Choroid plexus epithelial cell (primary cell): ENCODE data around the gene SEC61B.

Source experiments
- DNase-seq: peaks from one replicate; pipeline ENCODE4 v3.0.0-alpha.2; 2010; ENCODE audit warnings: low read depth
- H3K4me3 ChIP-seq: 2 replicates; pipeline ENCODE4 v1.5.1; 2011; ENCODE audit warnings: low read depth, mild to moderate bottlenecking, control low read depth, low read length, moderate library complexity
- TF ChIP-seq, protein P1 (sequence below): conservative IDR thresholded peaks from 2 replicates; pipeline ENCODE4 v1.5.1; 2011; ENCODE audit warnings: low read depth, mild to moderate bottlenecking, control low read depth, inconsistent platforms, low read length, moderate library complexity

The SEC61B gene

DNA sequence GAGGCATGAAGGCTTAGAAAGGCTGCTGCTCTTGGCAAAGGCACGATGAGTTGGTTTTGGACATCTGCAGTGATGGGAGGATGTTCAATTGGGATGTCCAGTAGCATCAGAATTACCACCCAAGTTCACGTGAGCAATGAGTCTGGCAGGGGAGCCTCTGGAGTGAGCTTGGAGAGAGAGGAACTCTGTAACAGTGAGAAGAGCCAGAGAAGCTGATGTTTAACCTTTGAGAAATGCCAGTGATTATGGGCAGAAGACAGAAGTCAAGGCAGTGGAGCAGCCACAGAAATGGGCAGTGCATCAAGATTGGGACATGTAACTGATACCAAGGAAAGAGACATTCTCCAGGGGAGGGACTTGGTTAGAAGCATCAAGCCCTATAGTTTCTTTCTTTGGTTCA lies 39.8 kb downstream of the SEC61B start:
- TF ChIP-seq, protein P1, sequence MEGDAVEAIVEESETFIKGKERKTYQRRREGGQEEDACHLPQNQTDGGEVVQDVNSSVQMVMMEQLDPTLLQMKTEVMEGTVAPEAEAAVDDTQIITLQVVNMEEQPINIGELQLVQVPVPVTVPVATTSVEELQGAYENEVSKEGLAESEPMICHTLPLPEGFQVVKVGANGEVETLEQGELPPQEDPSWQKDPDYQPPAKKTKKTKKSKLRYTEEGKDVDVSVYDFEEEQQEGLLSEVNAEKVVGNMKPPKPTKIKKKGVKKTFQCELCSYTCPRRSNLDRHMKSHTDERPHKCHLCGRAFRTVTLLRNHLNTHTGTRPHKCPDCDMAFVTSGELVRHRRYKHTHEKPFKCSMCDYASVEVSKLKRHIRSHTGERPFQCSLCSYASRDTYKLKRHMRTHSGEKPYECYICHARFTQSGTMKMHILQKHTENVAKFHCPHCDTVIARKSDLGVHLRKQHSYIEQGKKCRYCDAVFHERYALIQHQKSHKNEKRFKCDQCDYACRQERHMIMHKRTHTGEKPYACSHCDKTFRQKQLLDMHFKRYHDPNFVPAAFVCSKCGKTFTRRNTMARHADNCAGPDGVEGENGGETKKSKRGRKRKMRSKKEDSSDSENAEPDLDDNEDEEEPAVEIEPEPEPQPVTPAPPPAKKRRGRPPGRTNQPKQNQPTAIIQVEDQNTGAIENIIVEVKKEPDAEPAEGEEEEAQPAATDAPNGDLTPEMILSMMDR, result no peak
- DNase-seq, result no peak

DNA sequence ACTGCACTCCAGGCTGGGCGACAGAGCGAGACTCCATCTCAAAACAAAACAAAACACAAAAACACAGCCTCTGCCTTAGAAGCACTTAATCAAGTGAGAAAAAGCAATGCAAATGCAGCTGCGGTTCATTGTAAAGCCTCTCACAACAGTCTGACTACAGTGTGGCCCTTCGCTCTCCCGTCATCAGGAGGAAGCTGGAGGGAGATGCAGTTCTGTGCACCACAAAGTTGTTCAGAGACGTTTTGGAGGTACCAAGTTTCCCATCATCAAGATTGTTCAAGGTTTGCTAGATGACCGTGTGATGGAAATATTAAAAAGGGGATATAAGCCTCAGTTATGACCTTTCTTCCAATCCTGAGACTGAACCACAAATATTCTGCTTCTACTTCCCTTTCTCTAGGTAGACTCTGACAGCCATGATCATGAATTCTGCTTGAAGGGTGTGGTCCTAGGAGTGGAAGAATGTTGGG lies 40.9 kb downstream of the SEC61B start:
- DNase-seq, result no peak
- TF ChIP-seq, protein P1, result no peak
- H3K4me3 ChIP-seq, result no peak overlapping the region

More for the DNA sequence above, 39.8 kb downstream of the SEC61B start:
- H3K4me3 ChIP-seq, result no peak overlapping the region

DNA sequence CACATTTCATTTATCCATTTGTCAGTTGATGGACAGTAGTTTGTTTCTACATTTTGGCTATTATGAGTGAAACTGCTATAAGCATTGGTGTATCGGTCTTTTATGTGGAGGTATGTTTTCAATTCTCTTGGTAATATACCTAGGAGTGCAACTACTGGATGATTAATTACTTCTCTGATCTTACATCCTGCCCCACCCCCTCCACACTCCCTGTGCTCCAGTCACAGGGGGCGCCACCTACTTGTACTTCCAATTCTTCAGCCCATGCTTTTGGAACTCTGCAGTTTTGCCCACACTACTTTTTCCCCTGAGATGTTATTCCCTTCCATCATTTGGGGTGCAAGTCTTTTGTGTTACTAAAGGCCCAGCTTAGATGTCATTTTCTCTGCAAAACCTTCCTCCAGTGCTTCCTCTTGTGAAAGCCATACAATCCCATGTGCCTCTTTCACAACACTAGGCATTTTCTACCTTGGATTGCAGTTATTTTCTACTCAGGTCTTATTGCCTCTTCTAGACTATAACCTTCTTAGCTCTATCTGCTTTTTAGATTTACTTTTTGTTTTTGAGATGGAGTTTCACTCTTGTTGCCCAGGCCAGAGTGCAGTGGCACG lies 42.1 kb downstream of the SEC61B start:
- no peak overlapping the region for H3K4me3 ChIP-seq
- DNase-seq, result peak; percentile 35
- TF ChIP-seq, protein P1, result peak; percentile 56

DNA sequence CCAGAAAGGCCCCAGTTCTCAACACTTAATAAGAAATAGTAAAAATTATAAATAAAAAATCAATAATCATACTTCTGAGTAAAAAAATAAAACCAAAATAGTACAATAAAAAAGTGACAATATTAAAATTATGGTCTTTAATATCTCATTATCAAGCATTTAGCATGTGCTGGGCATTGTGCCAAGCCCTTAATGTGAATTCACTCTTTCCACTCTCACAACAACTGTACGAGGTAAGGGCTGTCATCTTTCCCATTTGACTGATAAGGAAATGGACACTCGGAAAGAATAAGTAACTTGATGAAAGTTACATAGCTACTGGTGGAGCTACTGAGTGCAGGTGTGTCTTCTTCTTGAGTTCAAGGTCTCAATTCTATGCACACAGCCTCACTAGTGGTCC lies 43.6 kb downstream of the SEC61B start:
- TF ChIP-seq, protein P1, result no peak
- DNase-seq, result no peak

DNA sequence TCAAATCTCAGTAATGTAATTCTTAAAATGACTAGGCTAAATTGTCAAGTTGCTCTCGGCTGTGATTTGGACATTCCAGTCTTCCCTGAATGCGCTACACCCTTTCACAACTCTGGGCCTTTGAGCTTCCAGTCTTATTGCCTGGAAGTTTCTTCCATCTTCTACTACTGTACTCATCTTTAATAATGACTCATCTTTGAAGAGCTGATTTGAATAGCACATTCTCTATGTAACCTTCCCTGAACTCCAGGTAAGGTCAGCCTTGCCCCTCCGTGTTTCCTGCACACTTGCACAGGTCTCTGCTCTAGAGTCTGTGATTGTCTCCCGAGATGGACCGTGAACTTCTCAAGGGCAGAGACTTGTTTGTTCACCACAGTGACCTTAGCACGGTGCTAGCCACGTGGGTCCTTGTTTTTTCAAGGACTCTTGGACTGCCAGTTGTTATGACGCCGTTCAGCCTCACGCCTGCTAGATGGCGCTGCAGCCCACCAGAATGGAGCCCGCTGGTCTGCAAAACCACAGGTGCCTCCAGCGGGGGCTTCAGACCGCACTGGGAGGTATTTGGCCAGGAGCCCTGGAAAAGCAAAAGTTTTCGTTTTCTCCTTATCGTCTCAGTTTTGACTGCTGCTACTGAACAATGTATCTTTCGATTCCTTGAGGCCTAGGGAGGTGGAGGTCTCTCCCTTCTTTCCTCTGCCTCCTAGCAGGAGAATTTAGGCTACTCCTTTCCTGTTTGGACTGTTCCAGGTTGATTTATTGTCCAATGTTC lies 44.4 kb downstream of the SEC61B start:
- peak; percentile 92 for DNase-seq
- no peak overlapping the region for H3K4me3 ChIP-seq
- TF ChIP-seq, protein P1, result peak; percentile 94

More for the DNA sequence above, 43.6 kb downstream of the SEC61B start:
- H3K4me3 ChIP-seq, result no peak overlapping the region

DNA sequence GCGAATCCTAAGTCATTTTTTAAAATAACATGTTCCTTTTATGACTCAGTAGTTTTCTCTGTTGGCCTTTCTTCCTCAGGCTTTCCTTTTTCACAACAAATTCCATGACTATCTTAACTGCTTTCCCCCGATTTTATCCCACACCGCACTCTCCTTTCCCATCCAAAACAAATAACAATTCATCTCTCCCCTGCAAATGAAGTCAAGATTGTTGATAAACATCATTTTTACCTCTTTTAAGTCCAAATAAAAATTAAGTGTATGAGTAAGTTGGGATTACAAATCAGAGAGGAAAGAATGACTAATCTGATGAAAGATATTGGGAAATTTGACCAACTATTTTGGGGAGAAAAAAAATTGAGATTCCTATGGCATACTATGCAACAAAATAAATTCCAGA lies 47.3 kb downstream of the SEC61B start:
- no peak overlapping the region for H3K4me3 ChIP-seq
- TF ChIP-seq, protein P1, result no peak
- DNase-seq, result peak; percentile 60
